Stimulated activated CD4-positive, alpha-beta T cell treated with anti-CD3 and anti-CD28 coated beads, TNF-alpha, amount 100 ng/mL, for 1 hour (primary cell): ENCODE results near the gene FAM237B.
"Not testable (repeated sequence)": the region's sequence is repeated elsewhere in the genome, so short reads cannot be mapped to it uniquely, and the experiment has no call there.

ENCODE experiments used
- DNase-seq, 3 donors: peaks; one replicate each; pipeline ENCODE4 v3.0.0-alpha.2; 2020; ENCODE audit warnings: low read depth in 3 of 3, low spot score in 1 of 3

FAM237B gene

DNA sequence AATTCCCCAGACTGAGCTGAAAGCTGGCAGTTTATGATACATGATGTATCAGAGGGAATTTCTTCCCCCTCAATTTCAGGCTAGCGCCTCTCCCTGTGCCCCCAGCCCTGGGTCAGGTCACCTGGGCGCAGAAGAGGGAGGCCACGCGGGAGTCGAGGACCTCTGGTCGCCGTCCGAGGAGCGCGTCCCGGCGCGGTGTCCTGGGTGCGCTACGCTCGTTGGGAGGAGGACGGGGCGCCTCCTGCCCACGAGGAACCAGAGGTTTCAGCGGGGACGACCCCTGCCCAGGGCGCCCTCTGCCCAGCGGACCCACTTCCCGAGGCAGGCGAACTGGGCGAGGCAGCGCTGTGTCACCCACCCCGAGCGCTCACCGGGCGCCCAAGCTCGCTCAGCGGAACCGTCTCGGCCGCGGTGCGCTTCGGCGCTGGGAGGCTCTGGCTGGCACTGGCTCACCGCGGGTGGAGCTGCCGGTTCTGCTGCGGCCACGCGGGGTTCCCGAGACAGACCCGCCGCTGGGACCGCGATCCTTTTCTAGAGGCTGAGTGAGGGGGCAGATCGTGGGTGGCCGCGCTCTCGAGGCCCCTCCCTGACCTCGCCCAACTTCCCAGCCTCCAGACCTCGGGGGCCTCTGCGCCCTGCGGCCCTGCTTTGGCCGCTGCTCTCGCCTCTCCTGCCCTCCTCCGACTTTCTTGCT lies at the start of gene FAM237B:
FAM237B (minus strand) TSS at position 504 of the 694 bp plus-strand sequence. CDS start 1,556 bp downstream, outside the sequence.
- DNase-seq, result no peak

DNA sequence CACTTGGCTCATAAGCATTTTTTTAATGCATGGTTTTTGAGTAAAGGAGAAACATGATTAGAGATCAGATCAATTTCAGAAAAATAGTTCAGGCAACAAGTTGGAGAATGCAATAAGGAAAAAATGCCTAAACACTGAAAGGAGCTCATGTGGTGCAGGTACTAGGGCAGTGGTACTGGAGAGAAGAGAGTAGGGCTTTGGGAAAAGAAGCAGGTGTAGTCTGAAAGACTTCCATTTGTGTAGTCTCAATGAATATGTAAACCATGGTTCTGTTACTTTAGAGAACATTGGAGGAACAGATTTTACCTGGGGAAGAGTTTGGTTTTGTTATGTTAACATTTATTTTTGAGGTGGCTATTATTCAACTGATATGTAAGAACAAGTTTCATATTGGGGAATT lies 30.9 kb upstream of the FAM237B start:
- DNase-seq, result no peak

DNA sequence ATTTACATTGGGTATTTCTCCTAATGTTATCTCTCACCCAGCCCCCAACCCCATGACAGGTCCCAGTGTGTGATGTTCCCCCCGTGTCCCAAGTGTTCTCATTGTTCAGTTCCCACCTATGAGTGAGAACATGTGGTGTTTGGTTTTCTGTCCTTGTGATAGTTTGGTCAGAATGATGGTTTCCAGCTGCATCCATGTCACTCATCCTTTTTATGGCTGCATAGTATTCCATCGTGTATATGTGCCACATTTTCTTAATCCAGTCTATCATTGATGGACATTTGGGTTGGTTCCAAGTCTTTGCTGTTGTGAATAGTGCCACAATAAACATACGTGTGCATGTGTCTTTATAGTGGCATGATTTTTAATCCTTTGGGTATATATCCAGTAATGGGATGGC lies 28.9 kb upstream of the FAM237B start:
- DNase-seq, result not testable (repeated sequence)

DNA sequence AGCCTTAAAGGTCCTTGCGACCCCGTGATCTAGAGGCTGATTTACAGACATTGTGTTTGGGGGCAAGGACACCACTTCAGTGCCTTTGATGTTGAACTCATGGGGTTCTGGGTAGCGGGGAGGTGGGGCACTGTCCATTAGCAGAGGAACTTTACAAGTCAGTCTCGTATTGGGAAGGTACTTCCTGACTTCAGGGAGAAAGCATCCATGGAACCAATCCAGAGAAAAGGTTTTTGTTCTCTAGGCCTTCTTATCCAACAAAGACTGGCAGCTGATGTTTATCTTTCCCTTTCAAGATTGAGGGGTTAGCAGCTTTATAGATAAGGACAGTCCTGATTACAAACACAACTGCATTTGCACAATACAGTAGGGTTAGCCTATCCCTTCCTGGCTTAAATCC lies 28.2 kb upstream of the FAM237B start:
- DNase-seq, result no peak

DNA sequence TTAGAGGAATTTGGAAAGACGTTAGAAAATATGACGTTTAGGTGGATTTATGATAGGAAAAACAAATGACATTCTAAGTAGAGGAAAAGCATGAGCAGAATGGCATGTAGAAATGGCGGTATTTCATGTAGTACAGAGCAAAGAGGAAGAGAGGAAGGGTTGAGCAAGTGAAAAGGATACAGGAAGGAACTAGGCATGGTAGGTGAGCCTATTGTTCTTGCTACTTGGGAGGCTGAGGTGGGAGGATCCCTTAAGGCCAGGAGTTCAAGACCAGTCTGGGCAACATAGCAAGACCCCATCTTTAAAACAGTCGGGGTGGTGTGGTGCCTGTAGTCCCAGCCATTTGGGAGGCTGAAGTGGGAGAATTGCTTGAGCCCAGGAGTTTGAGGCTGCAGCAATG lies 26.7 kb upstream of the FAM237B start:
- DNase-seq, result no peak

DNA sequence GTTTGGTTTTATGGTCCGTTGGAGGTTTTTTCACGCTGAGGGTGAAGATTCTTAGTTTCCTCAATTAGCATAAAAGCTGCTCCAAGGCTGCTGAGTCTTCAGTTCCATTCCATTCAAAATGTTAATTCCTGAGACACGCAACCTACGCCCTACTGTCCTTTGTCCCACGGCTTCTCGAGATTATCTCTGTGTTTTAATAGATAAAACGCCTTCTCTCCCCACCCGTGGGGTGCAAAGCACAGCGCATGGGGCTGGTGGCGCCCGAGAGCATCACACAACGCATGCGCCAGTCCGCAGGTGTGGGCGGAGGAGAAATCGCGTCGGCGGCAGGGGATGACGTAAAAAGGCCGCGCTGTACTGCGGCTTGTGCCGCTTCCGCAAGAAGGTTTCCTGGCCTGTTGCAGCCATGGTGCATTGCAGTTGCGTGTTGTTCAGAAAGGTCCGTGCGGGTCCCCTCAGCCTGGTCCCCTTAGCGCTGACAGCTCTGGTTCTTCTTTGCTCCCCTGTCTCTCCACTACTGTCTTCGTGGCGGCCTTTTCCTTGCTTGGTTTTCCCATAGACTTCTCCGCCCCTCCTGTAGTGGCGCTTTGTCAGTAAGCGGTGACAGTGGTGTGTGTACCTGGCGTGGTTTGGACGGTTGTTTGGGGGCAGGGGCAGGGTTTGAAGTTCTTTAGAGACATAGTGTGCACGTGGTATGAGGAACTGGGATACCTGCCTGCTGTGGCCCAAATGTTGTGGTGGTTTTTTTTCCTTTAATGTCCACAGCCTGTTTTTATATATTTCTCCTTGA lies 25.4 kb upstream of the FAM237B start, which contains the start of gene GTPBP10:
GTPBP10 (plus strand) TSS at position 381 of the 790 bp plus-strand sequence; CDS start at position 407, 26 bp downstream.
- peak; percentile 82 to 95 (median 92) for DNase-seq

DNA sequence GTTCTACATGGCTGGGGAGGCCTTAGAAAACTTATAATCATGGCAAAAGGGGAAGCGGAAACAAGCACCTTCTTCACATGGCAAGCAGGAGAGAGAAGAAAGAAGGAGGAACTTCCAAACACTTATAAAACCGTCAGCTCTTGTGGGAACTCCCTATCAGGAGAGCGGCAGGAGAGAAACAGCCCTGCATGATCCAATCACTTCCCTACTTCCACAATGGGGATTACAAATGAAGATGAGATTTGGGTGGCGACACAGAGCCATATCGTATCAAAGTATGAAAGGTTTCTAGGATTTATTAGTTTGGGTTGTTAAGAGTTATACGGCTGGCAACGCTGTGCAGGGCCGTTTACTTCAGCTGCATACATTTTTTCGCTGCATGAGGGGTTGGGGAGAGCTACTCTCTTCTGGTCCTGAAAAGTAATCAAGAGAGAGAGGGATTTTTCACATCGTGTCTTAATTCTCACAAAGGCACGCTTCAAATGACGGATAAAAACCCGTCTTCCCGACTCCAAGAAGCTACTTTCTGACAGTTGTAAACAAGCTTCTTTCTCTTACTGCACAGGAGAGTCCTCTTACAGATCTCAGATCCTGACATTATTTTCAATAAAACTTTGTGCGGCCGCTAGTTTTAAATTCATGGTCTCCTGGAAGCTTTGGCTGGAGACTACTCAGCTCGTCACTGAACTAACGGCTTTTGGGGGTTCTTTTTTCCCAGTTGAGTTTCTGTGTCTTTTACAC lies 24.7 kb upstream of the FAM237B start:
- no peak for DNase-seq

DNA sequence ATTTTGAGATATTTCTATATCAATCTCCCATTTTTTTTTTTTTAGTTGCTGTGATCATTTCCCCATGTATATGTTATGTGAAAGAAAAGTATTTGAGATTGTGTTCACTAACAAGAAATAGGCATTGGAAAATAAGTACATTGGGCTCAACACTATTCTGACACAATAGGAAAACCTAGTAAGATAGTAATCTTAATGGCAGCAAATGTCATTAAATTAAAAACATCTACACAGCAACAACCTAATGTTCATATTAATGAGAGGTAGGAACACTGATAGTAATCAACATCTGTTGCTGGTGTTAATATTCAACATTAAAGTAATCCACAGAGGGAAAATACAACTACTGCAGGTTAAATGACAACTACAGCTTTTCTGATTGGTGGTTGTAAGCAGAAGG lies 23.9 kb upstream of the FAM237B start:
- DNase-seq, result no peak

DNA sequence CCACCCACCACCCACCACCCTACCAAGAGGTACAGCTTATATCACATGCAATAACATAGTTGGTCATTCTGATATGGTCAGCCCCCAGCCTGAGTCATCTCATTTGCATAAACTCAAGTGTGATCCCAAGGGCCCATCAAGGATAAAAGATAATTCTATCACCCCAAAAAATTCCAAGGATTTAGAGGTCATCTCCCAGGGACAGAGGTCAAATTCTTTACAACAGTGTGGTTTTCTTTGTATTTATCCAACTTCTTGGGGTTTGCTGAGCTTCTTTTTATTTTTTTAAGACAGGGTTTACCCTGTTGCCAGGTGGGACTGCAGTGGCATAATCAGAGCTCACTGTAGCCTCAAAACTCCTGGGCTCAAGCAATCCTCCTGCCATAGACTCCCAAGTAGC lies 16.0 kb upstream of the FAM237B start:
- no peak for DNase-seq

DNA sequence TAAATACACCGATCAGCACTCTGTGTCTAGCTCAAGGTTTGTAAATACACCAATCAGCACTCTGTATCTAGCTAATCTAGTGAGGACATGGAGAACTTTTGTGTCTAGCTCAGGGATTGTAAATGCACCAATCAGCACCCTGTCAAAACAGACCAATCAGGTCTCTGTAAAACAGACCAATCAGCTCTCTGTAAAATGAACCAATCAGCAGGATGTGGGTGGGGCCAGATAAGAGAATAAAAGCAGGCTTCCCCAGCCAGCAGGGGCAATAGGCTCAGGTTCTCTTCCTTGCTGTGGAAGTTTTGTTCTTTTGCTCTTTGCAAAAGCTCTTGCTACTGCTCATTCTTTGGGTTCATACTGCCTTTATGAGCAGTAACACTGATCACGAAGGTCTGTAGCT lies 13.8 kb upstream of the FAM237B start:
- DNase-seq, result not testable (repeated sequence)

DNA sequence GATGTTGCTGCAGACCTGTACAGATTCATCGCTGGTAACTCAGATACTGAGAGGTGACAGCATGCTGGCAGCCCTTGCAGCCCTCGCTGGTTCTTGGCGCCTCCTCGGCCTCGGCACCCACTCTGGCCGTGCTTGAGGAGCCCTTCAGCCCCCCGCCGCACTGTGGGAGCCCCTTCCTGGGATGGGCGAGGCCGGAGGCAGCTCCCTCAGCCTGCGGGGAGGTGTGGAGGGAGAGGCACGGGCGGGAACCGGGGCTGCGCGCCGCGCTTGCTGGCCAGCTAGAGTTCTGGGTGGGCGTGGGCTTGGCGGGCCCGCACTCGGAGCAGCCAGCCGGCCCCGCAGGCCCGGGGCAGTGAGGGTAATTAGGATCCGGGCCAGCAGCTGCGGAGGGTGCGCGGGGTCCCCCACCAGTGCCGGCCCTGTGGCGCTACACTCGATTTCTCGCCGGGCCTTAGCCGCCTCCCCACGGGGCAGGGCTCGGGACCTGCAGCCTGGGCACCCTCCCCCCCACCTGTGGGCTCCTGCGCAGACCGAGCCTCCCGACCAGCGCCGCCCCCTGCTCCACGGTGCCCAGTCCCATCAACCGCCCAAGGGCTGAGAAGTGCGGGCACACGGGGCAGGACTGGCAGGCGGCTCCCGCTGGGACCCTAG lies 13.2 kb upstream of the FAM237B start:
- no peak for DNase-seq

DNA sequence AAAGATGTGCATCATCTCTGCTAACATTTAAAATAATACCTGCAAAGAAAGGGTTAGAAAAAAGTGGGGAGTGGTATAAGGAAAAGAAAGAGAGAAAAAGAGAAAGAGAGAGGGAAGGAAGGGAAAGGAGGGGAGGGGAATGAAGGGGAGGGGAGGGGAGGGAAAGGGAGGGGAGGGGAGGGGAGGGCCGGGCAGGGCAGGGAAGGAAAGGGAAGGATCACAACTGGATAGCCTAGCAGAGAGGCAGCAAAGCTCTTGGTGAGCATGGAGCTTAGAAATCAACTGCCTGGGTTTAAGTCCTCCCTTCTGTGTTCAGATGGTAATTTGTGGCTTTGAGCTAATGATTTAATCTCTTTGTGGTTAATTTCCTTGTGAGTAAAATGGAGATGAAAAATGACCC lies 5.4 kb upstream of the FAM237B start:
- DNase-seq, result no peak

DNA sequence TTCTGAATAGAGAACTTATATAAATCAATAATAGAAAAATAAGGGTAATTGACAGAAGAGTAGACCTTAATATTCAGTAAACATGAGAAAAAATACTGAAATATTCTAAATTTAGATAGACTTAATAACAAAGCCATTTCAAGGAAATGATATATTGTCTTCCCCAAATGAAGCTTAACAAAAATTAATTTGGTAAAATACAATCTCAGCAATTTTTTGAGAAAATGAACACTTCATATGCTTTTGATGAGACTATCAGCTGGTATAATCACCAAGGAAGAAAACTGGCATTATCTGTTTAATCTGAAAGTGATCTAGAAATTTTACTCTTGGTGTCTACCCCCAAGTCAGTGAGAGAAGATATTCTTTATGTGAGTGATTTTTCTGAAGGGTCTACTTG lies 1.7 kb upstream of the FAM237B start:
- no peak for DNase-seq

DNA sequence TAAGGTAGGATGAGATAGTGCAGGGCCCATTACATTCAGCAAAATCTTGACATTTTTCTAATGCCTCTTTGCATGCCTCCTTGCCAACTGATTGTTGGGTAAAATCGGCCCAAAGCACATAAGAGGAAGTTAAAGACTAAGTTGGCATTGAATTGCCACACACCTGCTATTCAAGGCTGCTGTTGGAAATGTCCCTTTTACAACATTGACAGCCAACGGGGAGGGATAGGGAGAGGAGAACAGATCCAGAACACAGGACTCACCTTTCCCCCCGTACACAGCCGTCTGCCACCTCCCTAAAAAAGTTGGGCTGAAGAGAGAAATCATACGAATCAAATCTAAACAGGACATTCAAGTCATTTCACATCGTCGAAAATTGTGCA lies 695 bp downstream of the FAM237B start:
- no peak for DNase-seq

DNA sequence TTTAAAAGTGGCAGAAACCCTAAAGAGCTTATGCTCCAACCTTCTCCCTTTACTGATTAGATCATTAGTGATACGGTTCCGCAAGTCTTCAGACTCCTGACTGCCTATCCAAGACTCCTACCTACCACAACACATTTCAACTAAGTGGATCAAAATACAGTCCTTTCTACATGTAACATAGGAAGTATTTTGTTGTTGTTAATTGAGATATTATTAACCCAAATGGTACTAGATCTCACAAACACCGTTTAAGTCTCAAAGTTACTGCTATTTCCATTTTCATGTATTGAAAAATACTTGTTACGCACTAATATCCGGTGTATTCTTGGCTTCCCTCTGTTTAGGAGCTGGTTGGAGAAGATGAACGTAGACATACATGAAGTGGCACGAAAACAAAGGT lies 1.1 kb downstream of the FAM237B start:
- DNase-seq, result no peak

DNA sequence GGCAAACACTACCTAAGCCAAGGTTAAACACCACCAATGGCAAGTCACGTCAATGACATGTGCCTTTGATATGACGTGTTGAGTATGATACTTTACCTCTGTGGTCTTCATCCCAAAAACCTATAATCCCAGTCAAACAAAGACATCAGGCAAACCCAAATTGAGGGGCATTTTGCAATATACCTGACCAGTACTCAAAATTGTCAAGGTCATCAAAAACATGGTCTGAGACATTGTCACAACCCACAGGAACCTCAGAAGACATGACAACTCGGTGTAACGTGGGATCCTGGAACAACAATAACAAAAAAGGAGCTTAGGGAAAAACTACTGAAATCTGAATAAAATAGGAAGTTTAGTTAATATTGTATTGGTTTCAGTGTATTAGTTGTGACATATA lies 7.2 kb downstream of the FAM237B start:
- no peak for DNase-seq

DNA sequence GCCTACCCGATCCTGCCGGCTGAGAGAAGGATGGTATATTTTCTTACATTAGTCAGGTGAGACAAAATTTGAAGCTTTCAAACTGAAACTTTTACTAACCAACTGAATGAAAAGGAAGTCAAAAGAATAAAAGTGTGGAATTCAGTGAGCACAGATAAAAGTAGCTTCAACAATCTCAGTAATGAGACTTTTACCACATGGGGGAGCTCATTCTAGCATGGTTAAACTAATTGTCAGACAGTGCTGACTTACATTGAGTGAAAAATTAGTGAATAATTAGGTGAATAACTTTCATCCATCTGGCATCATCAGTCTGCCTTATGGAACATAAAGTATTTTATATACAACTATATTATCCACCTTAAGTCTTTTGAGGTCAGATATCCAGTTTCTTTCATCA lies 8.4 kb downstream of the FAM237B start:
- no peak for DNase-seq

DNA sequence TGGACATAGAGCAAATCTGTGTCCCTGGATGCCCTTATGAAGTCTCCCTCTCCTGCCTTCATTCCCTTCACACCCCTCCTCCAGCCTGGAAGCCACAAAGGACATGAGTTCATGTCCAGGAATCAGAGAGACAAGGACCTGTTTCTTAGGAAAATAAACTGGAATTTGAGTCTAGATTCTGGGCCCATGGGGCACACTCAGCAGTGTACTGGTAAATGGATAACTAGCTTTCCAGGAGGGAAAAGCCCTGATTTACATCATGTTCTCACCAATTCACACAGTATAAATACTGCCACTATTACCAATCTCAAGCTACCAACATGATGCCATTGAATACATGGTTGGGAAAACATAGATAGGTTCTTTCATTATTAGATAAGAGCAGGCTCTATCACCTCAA lies 9.9 kb downstream of the FAM237B start:
- DNase-seq, result no peak

DNA sequence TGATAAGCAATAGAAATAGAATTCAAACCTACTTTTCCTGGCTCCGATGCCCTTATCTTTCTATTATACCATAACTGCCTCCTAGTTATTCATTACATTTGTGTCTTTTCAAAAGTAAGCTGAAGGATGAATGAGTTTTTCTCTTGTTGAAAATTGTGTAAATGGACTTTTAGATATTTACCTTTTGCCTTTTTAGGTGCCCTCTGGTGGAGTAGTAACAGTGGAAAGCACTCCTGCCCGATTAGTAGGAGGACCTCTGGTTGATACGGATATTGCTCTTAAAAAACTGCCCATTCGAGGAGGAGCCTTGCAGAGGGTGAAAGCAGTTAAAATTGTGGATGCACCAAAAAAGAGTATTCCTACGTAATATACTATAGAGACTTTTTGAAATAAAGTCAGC lies 11.2 kb downstream of the FAM237B start:
- no peak for DNase-seq

DNA sequence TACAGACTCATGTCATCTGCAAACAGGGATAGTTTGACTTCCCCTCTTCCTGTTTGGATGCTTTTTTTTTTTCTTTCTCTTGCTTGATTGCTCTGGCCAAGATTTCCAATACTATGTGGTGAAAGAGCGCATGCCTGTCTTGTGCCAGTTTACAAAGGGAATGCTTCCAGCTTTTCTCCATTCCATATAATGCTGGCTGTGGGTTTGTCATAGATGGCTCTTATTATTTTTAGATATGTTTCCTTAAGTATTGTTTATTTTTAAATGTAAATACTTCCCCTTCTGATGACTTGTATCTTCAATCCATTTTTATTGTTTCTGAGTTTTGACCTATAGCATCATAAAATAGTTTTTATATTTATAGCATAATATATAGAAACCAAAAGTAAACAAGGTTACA lies 17.9 kb downstream of the FAM237B start:
- no peak for DNase-seq
